DMS114 treated with DMSO at 0.1 percent for 48 hours (cell line): ENCODE measurements around the gene NOTUM.

Source experiments
- DNase-seq: peaks from one replicate; lab custom pipeline; 2025; ENCODE audit not compliant: unreplicated experiment; lab: John Stamatoyannopoulos, UW

Gene NOTUM

DNA sequence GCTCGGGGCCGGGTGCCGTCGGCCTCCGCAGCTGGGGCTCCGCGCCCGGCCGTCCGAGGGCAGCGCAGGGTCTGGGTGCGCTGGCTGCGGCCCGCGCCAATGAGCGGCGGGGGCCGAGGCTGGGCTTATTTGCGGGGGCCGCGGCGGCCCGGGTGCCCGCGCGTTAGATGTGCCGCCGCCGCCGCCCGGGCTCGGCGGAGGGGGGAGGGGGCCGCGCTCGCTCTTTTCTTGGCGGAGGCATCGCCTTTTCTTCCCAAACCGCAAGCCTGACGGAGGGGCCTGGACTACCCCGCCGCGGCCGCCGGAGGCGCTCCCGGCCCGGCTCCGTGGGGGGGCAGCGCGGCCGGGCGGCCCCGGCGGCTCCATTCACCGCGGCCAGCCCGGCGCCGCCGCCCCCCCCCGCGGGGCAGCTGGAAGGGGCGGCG is at the start of gene NOTUM:
Gene NOTUM (minus strand): TSS at position 101 of the 425 bp plus-strand sequence. CDS start 278 bp downstream, outside the sequence.
- no peak for DNase-seq

- DNase-seq = no peak
Measured at GRCh38 chr17:82009413-82009812, 48.4 kb upstream of the NOTUM start.

DNA sequence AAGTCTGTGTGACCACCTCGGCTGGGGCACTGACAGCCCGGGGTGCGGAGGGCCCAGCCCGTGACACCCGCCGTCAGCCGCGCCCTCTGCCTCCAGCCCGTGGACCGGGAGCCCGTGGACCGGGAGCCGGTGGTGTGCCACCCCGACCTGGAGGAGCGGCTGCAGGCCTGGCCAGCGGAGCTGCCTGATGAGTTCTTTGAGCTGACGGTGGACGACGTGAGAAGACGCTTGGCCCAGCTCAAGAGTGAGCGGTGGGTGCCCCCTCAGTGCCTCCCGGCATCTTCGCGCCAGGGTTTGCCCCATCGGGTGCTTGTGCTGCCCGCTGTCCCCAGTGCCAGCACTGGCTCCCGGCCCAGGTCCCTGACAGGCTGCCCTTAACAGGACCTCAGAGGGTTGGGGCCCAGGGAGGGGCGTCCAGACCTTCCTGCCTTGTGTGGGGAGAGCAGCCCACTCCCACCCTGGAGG is 48.0 kb upstream of the NOTUM start:
- DNase-seq = no peak

DNA sequence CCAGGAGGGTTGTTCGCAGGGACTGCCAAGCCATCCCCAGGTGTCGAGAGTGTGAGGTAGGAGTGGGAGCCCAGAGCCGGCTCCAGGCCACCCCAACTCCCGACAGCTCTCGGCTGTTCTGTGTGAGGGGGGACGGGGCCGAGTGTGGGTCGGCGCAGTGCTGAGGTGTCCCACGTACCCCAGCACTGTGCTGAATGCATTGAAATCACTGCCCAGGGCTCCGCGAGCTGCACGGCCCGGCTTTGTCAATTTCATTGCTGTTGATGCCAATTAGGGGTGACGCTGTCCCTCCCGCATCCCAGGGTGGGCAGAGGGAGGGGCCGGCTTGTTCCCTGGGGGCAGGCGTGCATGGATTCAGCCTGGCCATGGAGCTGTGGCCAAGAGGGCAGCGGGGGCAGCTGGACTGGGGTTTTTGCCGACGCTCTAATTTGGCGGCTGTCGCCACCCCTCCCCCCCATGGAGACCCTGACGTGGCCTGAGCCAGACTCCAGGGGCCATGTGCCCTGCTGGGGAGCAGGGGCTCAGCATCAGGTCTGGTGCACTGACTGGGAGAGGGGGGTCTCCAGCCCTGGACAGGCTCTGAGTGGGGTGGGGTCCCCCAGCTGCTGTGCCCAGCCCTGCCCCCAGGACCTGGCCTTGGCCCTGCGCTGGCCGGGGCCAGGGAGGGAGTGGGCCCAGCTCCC is 47.4 kb upstream of the NOTUM start:
- DNase-seq = no peak

DNA sequence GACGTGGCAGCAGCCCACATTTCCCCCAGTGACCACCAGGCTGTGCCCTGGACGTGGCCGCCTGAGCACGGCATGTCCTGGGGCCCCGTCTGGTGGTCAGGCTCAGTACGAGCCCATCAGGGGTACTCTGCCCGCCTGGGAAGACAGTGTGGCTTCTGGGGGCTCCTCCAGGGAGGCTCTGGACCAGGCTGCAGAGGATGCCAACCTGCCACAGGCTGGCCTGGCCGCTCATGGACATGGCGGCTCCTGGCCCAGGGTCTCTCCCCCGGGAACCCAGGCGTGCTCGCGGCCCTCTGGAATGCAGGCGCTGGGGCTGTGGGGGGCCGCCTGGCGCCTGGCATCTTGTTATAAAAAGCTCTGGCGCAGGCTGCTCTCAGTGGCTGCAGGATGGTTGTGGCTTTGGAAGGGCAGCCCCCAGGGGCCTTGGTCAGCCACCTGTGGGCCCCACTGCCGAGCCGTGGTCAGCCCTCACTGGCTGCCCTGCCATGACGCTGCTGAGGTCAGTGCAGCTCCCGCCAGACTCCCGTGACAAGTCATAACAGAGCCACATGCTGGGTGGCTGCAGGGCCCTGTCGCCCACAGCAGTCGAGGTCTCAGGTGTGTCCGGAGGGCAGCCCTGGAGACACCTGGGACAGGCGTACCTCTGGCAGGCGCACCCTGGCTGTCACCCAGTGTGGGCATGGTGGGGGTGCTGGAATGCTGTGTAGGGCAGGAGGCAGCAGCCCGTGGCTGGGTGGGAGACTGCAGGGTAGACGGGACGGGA is 46.7 kb upstream of the NOTUM start:
- no peak for DNase-seq

DNA sequence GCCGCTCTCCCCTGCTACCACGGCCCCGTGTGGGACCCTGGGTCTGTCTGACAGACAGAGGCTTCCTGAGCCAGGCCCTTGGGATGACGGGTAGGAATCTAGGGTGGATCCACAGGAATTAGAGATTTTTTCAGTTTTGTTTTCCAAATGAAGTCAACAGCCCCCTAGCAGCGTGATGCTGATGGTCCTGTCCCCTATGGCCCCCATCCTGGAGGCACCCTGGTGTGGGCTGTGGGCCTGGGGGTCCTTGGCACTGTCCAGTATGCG is 46.2 kb upstream of the NOTUM start:
- no peak for DNase-seq

DNA sequence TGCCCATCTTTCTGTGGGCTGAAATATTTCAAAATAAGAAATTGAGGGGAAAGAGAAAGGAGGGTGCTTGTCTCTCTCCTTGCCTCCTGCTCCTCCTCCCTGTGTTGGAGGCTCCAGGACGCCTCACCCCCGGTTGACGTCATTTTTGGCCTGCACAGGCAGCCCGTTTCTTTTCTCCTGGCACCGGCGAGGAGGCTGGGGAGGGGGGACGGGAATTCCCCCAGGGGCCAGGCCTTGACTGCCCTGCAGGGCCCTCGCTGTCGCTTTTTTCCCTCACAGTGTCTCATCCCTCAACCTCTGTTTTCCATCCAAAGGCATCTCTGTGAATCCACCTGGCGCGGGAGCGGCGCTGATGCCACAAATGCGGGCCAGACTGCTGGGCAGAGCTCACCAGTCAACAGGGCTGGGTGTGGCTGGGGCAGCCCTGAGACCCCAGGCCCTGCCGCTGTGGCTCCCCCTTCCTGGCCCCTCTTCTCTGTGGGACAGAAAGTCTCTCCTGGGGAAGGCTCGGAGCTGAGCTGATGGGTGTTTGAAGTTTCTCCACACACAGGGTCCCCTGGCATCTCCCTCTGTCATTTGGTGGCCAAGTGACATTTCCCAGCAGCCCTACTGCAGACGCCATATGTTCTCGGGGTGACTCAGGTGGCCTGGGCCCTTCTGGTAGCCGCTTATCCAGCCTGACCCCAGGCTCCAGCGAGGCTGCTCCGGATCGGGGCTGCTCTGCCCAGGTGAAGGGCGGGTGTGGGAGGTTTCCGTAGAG is 45.7 kb upstream of the NOTUM start:
- DNase-seq = no peak

GRCh38 chr17:82005701-82006348 is 44.8 kb upstream of the NOTUM start:
- no peak for DNase-seq

- no peak for DNase-seq
Measured at GRCh38 chr17:82004517-82005455, 43.8 kb upstream of the NOTUM start.

GRCh38 chr17:82003411-82004381 is 42.7 kb upstream of the NOTUM start:
- no peak for DNase-seq

- no peak for DNase-seq
Measured at GRCh38 chr17:82001571-82002056, 40.6 kb upstream of the NOTUM start.

- no peak for DNase-seq
Measured at GRCh38 chr17:82000803-82001570, 40.0 kb upstream of the NOTUM start.

DNA sequence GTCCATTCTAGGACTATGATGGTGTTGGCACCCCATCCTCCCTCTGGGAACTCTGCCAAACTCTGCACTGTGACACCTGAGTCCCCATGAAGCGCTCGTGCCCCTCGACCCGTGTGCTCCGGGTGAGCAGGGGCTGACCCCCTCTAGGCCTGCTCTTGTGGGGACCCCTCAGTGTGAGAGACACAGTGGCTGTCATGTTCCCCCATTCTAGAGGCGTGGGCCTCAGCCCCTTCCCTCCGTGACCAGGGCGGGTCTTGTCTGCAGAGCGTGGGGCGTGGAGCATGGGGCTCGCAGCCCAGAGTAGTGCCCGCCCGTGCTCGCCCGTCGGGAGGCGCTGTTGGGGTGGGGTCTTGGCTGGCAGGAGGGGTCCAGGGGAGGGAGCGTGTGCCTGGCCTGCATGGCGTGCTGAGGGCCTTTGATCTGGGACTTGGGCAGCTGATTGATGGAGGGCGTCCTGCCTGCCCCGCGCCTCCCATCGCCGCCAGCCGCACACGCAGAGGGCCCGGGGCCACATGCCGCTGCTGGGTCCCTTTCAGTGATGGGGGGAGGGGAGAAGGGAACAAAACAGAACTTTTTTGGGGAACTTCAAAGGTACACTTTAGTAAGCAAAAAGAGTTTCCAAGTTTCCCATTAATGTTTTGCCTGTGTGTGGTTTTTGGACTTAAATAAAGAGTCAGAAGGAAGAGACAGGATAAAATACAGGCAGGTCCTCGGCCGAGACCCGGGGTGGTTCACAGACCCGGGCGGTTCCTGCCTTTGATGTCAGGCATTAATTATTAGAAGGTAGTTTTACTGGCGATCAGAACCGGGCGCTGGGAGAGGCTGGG is 39.2 kb upstream of the NOTUM start:
- DNase-seq = no peak

- no peak for DNase-seq
Measured at GRCh38 chr17:81999587-81999975, 38.6 kb upstream of the NOTUM start.

GRCh38 chr17:81998691-81999438 is 37.9 kb upstream of the NOTUM start:
- DNase-seq = no peak

- DNase-seq = no peak
Measured at GRCh38 chr17:81998212-81998611, 37.2 kb upstream of the NOTUM start.
